Ramos (cell line): ENCODE measurements around the gene UTS2B.

Experiments used
- in situ Hi-C: fragments of 300-500 bp; cut with MboI; formaldehyde crosslinking; loops from one replicate; pipeline ENCODE4 v1.14.3; 2022; ENCODE audit warnings: low sequenced_read_pairs; ENCODE audit not compliant: unreplicated experiment

Gene UTS2B

DNA sequence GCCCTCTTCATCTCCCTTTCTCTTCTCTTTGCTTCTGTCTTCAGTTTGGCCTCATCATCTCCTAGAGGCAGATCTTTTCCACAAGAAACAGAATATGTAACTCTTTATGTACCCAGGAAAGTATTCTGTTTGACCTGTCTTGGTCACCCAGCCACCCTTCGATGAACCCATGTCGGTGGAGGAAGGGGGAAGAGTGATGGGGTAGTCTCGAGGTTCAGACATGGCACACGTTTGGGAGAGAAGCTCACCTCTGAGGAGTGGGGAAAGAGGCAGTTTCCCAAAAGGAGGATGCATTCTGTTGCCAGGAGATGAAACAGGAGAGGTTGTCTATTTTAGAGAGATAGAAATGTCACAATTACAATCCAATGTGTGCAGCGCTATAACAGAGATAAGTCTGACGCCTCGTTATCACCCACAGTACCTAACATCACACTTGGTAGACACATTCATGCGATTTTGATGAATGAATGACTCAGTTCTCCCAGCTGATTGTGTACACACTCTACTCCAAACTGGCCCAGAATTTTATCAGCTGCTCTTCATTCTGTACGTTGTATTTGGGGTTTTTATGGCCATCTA is 1.9 kb downstream of the UTS2B start:
- in situ Hi-C loops: no loop called here

DNA sequence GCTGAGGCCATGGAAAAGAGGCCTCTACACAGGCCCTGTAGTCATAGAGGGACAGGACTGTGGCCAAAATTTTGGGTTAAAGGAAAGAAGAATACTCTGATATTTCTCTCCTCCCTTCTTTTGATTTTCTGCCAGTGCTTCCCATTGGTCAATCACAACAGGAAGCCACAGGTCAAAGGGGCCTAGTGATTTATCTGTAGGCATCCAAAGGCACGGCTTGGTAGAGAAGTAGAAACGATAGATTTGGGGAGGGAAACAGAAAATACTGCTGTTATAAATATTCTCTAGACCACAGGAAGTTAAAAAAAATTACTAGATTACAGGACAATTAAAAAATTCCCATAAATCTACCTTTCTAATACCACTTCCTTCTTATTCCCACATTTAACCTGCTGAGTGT is 2.8 kb downstream of the UTS2B start:
- in situ Hi-C loops: no loop called here

- in situ Hi-C loops: no loop called here
These were observed 5.4 kb downstream of the UTS2B start for GRCh38 chr3:191324936-191325335.

- in situ Hi-C loops: no loop called here
These were observed 9.1 kb downstream of the UTS2B start for GRCh38 chr3:191321019-191321767.

DNA sequence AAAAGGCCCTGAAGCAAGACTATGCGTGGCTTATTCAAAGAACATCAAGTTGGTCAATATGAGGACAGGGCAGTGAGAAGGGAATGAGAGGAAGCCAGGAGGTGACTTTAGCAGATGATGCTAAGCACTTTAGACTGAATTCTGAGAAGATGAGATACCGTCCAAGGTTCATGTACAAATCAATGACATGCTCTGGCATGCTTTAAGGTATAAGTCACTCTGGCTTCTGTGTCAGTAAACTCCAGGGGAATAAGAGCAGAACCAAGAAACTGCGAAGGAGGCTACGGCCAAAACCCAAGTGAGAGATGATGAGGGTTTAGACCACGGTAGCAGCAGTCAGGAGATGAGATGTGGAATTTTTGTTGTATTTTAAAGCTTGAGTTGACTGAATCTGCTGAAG is 10.0 kb downstream of the UTS2B start:
- in situ Hi-C loops: no loop called here

DNA sequence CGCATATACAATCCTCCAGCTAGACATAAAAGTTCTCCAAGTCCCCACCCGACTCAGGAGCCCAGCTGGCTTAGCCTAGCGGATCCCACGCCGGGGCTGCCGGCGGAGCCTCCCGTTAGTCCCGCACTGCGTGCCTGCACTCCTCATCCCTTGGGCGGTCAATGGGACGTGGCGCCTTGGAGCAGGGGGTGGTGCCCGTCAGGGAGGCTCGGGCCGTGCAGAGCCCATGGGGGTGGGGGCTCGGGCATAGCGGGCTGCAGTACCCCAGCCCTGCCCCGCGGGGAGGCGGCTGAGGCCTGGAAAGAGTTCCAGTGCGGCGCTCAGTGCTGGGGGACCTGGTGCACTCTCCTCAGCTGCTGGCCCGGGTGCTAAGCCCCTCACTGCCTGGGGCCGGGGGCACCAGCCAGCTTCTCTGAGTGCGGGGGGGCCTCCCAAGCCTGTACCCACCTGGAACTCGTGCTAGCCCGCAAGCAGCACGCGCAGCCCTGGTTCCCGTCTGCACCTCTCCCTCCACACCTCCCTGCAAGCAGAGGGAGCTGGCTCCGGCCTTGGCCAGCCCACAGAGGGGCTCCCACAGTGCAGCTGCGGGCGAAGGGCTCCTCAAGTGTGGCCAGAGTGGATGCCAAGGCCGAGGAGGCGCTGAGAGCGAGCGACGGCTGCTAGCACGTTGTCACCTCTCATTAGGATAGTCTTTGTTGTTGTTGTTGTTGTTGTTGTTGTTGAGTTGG is 13.3 kb downstream of the UTS2B start:
- in situ Hi-C loops: no loop called here

GRCh38 chr3:191314109-191314728 is 16.1 kb downstream of the UTS2B start:
- in situ Hi-C loops: no loop called here

DNA sequence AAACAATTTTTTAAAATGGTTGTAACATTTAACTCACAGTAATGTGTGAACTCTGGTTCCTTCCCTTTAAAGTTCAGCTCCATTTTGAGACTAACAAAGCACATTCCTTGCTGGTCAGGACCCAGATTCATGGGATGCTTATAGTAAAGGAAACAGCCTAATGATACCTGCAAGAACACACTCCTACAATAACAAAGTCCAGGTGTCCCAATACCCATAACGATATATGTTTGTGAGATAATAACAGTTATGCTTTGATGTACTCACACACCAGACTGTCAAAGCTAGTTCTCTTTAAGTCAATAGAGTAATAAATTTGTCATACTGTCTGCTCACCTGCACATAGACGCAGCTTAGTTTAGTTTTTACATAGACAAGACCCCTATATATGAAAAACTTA is 17.0 kb downstream of the UTS2B start:
- in situ Hi-C loops: no loop called here

GRCh38 chr3:191307341-191307740 is 23.0 kb downstream of the UTS2B start:
- in situ Hi-C loops: no loop called here

GRCh38 chr3:191306428-191306827 is 23.9 kb downstream of the UTS2B start:
- in situ Hi-C loops: no loop called here

DNA sequence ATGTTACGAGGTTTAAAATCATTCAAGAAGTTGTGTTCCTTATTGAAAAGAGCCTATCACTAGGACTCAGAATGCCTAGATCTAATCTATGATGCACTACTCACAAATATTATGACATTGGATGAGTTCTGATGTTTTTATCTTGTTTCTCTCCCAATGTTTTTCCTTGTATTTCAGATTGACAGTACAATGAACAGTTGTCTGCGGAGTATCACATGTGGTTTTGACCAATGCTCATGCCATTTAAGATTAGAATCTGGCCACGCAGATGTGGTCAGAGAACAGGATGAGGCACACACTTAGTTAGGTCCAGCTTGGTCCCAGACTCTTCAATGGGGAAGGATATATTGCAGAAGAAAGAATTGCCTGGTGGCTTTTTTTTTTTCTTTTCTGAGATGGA is 26.7 kb downstream of the UTS2B start:
- in situ Hi-C loops: no loop called here

- in situ Hi-C loops: no loop called here
These were observed 27.9 kb downstream of the UTS2B start for GRCh38 chr3:191302451-191302850.

- in situ Hi-C loops: no loop called here
These were observed 28.4 kb downstream of the UTS2B start for GRCh38 chr3:191301782-191302411.

GRCh38 chr3:191301017-191301416 is 29.3 kb downstream of the UTS2B start:
- in situ Hi-C loops: no loop called here

- in situ Hi-C loops: no loop called here
These were observed 29.9 kb downstream of the UTS2B start for GRCh38 chr3:191300422-191300821.

- in situ Hi-C loops: no loop called here
These were observed 31.5 kb downstream of the UTS2B start for GRCh38 chr3:191298846-191299245.

- in situ Hi-C loops: no loop called here
These were observed 34.2 kb downstream of the UTS2B start for GRCh38 chr3:191296041-191296541.

- in situ Hi-C loops: no loop called here
These were observed 36.0 kb downstream of the UTS2B start for GRCh38 chr3:191294291-191294690.

GRCh38 chr3:191292243-191293015 is 37.9 kb downstream of the UTS2B start:
- in situ Hi-C loops: no loop called here
